Measurements from ENCODE around the gene DNAL1. TPM values are rescaled to one million over a fixed set of nuclear protein-coding genes. Genes with fewer than 3 reads are reported as not detected.

Gene DNAL1
- total and polyA plus RNA-seq, 2 of the 13 experiments (the other 11 are each of a cell fraction or from before 2014, with no cell fraction given), result 1.4 to 13.3 TPM

DNA sequence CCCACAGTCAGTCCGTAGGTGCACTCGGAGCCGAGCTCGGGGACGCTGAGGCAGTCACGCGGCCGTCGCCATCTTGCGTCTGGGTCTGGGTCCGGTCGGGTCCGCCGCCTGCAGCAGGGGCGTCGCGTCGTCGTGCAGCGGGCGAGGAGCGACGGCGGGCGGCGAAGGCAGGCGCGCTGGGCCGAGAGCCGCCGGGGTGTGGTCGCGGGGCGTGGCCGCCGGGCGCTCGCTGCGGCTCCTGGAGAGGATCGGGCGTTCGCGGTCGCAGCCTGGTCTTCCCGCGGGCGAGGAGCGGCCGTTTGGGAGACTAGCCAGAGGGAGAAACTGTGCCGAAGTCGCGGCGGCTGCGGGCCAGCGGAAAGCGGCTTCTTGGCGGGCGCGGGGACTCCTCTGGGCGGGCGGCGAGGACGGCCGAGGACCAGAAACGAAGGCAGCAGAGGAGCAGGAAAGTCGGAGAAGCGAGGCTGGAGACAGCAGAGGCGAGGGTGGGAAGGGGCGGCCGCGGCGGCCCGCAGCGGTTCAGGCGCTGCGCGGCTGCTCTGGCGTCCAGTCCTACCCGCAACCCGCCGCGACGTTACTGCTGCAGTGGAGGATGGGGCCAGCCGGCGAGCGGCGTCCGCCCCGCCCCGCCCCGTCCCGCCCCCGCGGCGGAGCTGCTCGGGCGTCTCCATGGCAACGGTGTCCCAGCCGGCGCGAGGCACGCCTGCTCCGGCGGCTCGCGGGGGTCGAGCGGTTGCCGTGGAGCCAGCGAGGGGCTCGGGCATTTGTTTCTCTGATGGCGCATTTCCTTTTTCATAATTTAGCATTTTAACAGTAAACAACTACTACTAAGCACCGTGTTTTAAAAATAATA, 69.2 kb downstream of the DNAL1 start, which contains the start of gene PNMA1 (continued):
- TF ChIP-seq ARID5B (CRISPR knock-in tag; IDR thresholded peaks at IDR 0.05) (no peak; the same call in 1 of the 2 replicates), ZNF101 (CRISPR knock-in tag; IDR thresholded peaks at IDR 0.05; ENCODE audit: borderline replicate concordance, low read depth) (0 out of 2 replicates have a peak, but pooled peaks have one; percentile 31), NFKB2 (CRISPR knock-in tag; IDR thresholded peaks at IDR 0.05; ENCODE audit: borderline replicate concordance) (peak; percentile 60; the same call in 1 of the 2 replicates), ZNF317 (CRISPR knock-in tag; IDR thresholded peaks at IDR 0.05) (no peak), DZIP1 (CRISPR knock-in tag; IDR thresholded peaks at IDR 0.05) (no peak), ZNF589 (CRISPR knock-in tag; conservative IDR thresholded peaks at IDR 0.05) (no peak), KAT2B (IDR thresholded peaks at IDR 0.05; ENCODE audit: borderline replicate concordance, low read depth, low read length) (no peak), ZNF264 (CRISPR knock-in tag; IDR thresholded peaks at IDR 0.05) (no peak), NR2C2 (CRISPR knock-in tag; IDR thresholded peaks at IDR 0.05; ENCODE audit: borderline replicate concordance) (0 out of 2 replicates have a peak, but pooled peaks have one; percentile 27), ZNF644 (CRISPR knock-in tag; IDR thresholded peaks at IDR 0.05; ENCODE audit: low read depth) (no peak), SMAD9 (CRISPR knock-in tag; IDR thresholded peaks at IDR 0.05) (0 out of 2 replicates have a peak, but pooled peaks have one; percentile 57), KLF15 (CRISPR knock-in tag; IDR thresholded peaks at IDR 0.05; ENCODE audit: borderline replicate concordance) (no peak), IKZF1 (IDR thresholded peaks at IDR 0.05) (no peak), KDM4B (CRISPR knock-in tag; IDR thresholded peaks at IDR 0.05) (no peak; the same call in 1 of the 2 replicates), ZNF619 (CRISPR knock-in tag; IDR thresholded peaks at IDR 0.05) (no peak), ZNF34 (CRISPR knock-in tag; IDR thresholded peaks at IDR 0.05; ENCODE audit: borderline replicate concordance) (no peak; the same call in 1 of the 2 replicates)
- TF ChIP-seq, protein P1, sequence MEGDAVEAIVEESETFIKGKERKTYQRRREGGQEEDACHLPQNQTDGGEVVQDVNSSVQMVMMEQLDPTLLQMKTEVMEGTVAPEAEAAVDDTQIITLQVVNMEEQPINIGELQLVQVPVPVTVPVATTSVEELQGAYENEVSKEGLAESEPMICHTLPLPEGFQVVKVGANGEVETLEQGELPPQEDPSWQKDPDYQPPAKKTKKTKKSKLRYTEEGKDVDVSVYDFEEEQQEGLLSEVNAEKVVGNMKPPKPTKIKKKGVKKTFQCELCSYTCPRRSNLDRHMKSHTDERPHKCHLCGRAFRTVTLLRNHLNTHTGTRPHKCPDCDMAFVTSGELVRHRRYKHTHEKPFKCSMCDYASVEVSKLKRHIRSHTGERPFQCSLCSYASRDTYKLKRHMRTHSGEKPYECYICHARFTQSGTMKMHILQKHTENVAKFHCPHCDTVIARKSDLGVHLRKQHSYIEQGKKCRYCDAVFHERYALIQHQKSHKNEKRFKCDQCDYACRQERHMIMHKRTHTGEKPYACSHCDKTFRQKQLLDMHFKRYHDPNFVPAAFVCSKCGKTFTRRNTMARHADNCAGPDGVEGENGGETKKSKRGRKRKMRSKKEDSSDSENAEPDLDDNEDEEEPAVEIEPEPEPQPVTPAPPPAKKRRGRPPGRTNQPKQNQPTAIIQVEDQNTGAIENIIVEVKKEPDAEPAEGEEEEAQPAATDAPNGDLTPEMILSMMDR (CRISPR knock-in tag; IDR thresholded peaks at IDR 0.05), result peak; percentile 19; the same call in 1 of the 2 replicates
- TF ChIP-seq, protein P2, sequence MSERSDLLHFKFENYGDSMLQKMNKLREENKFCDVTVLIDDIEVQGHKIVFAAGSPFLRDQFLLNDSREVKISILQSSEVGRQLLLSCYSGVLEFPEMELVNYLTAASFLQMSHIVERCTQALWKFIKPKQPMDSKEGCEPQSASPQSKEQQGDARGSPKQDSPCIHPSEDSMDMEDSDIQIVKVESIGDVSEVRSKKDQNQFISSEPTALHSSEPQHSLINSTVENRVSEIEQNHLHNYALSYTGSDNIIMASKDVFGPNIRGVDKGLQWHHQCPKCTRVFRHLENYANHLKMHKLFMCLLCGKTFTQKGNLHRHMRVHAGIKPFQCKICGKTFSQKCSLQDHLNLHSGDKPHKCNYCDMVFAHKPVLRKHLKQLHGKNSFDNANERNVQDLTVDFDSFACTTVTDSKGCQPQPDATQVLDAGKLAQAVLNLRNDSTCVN (CRISPR knock-in tag; IDR thresholded peaks at IDR 0.05; ENCODE audit: borderline replicate concordance), result no peak

Measured in HepG2 (cell line).